ENCODE measurements around the gene TGFB1.
"Not testable (repeated sequence)": the region's sequence is repeated elsewhere in the genome, so short reads cannot be mapped to it uniquely, and the experiment has no call there.

Gene TGFB1

GRCh38 chr19:41367848-41368301, 14.2 kb upstream of the TGFB1 start:
- DNase-seq = no peak

DNA sequence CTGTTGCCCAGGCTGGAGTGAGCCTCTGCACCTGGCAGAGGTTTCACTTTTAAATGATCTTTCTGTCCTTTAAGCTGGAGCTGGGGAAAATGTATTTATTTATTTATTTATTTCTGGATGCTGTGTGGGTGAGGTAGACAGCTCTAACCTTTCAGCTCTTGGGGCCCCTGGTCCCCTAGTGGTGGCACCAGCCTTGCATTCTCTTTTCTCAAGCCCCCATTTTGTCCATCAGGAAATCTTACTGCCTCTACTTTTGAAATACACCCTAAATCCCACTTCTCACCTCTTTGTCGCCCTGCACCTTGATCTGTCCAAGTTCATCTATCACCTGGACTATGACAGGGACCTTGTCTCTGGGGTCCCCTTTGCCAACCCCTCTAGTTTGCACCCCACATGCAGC, 12.4 kb upstream of the TGFB1 start:
- DNase-seq = no peak

- DNase-seq = no peak
These were observed 11.0 kb upstream of the TGFB1 start for GRCh38 chr19:41364524-41365391.

DNA sequence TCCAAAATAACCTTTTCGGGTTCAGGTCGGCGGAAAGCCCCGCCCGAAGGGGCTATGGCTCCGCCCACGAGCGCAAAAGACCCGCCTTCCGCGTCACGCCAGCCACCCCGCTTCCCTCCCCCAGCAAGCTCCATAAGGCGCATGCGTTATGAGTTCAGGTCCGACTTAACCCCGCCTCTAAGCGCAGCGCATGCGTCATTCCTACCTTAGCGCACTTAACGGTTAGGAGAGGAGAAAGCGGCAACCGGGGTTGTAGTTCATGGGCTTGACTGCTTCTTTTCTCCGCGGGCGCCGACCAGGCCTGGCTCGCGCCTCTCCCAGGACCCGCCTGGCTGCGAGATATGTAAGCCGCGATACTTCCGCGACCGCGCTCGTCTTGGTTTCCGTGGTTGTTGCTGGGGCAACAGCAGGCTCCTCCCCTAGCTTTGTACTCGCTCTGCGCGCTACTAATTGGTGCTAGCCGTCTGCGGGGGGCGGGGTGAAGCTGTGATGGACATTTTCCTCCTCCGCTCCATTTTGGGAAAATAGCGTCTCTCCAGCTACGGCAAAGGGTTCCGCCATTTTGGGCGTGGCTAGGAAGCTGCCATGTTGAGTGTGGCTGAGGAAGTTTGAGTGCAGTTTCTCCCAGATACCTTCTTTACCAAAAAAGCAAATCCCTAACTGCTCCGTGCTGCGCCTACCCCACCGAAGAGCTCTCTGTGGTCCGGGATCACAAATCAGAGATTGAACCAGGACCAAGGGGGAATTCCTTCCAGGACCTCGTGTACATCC, 10.2 kb upstream of the TGFB1 start, which contains the start of gene B9D2:
Gene B9D2 (minus strand): TSS at position 397 of the 771 bp plus-strand sequence. CDS start 630 bp downstream, outside the sequence.
- DNase-seq = peak; percentile 98 to 100

- DNase-seq = no peak
These were observed 9.6 kb upstream of the TGFB1 start for GRCh38 chr19:41363371-41363752.

DNA sequence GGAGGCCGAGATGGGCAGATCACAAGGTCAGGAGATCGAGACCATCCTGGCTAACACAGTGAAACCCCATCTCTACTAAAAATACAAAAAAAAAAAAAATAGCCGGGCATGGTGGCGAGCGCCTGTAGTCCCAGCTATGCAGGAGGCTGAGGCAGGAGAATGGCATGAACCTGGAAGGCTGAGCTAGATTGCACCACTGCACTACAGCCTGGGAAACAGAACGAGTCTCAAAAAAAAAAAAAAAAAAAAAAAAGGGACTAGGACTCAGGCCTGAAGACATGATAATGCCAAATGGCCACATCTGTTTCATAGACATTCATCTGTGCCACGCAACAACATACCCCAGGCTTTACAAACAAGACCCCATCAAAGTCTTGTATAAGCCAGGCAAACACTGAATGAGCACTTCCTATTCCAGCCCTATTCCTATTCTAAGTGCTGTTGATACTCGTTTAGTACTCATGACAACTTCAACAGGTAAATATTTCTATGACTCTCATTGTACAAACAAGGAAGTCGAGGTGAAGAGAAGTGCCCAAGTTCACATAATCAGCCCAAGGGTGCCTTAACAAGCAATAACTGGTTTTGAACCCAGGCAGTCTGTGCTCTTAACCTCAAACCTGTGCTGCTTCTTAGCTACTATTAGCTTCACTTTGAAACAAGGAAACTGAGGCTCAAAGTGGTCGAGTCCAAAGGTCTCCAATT, 8.6 kb upstream of the TGFB1 start:
- no peak for DNase-seq

DNA sequence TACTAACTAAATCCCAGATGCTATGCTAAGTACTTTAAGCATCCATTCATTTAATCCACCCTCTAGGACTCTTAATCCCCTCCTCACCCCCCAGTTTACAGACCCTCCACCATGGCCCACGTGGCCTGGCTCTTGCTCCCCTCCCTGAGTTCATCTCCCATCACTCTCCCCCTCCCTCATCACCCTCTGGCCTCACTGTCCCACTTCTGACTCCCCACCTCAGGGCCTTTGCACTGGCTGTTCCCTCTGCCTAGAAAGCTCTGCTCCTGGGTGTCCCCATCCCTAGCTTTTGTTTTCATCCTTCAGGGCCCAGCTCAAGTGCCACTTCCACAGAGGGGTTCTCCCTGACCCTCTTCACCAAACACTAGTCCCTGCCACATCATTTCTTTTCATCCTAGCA, 6.0 kb upstream of the TGFB1 start:
- no peak for DNase-seq

GRCh38 chr19:41357746-41358145, 4.0 kb upstream of the TGFB1 start:
- DNase-seq = no peak

DNA sequence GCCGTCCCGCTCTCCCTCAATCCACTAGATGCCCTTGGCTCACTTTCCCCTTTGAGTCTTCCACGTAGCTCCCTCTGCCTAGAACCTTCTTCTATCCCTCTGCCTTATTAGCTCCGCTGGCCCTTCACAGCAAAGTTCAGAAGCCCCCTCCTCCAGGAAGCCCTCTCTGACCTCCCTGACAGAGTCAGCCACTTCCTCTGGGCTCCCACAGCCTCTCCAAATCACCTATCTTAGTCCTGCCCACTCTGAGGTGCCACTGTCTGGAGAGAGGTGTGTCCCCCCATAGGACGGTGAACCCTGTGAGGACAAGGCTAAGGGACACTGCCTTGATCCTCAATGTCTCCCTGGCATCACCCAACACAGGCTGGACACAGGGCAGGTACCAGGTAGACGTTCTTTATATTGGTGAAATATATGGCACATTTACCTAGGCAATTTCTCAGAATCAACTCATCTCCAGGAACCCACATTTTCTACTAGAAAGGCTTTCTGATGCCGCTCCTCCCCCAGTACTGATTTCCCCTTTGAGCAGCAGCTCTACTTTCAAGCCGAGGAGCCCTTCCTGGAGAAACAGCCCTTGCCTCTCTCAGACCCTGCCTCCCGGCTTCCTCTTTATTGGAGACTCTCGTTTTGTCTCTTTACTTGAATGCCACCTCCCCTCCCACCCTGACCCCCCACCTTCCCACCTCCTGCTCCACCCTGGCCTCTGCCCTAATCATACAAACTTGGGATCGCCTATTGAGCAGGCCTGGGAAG, 3.4 kb upstream of the TGFB1 start:
- no peak for DNase-seq

- no peak for DNase-seq
These were observed 2.1 kb upstream of the TGFB1 start for GRCh38 chr19:41355802-41356201.

DNA sequence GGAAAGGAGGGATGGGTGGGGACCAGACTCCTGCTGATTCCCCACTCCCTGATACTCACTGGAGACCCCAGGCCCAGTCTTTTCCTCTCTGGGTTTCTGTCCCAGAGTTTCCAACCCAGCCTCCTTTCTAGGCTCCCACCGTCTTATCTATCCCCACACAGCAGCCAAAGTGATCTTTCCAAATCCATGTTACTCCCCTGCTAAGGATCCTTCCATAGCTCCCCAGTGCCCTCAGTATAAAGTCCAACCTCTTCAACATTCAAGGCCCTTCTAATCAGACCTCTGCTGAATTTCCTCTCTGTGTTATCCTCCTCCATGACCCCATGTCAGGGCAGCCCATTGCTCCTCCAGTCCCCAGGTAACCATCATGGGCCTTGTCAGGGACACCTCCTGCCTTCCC, 1.3 kb upstream of the TGFB1 start:
- no peak for DNase-seq

GRCh38 chr19:41354343-41354953, 726 bp upstream of the TGFB1 start:
- DNase-seq = no peak

DNA sequence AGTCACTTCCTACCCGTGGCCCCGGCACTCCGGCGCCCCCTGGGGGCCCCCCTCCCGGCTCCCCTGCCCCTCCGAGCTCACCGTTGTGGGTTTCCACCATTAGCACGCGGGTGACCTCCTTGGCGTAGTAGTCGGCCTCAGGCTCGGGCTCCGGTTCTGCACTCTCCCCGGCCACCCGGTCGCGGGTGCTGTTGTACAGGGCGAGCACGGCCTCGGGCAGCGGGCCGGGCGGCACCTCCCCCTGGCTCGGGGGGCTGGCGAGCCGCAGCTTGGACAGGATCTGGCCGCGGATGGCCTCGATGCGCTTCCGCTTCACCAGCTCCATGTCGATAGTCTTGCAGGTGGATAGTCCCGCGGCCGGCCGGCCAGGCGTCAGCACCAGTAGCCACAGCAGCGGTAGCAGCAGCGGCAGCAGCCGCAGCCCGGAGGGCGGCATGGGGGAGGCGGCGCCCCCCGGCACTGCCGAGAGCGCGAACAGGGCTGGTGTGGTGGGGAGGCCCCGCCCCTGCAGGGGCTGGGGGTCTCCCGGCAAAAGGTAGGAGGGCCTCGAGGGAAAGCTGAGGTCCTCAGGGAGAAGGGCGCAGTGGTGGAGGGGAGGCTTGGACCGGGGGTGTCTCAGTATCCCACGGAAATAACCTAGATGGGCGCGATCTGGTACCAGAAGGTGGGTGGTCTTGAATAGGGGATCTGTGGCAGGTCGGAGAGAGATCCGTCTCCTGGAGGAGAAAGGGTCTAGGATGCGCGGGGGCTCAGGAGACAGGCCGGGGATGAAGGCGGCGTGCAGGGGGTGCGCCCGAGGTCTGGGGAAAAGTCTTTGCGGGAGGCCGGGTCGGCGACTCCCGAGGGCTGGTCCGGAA, 885 bp downstream of the TGFB1 start:
- no peak for DNase-seq

DNA sequence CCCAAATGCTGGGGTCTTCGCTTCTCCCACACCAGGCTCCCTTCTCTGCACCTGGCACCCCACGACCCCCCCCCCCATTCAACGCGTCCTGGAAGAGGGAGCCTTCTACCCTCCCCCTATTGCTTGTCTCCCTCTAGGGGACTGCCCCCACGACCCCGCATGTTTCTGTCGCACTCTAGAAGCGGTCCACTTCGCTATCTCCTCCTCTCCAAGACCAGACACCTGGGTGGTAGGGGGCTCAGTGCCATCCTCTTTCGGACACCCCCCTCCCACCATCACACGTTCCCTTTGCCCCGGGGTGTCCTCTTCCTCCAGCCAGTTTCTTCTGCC, 1.5 kb downstream of the TGFB1 start:
- no peak for DNase-seq

- no peak for DNase-seq
These were observed 2.1 kb downstream of the TGFB1 start for GRCh38 chr19:41351339-41352245.

DNA sequence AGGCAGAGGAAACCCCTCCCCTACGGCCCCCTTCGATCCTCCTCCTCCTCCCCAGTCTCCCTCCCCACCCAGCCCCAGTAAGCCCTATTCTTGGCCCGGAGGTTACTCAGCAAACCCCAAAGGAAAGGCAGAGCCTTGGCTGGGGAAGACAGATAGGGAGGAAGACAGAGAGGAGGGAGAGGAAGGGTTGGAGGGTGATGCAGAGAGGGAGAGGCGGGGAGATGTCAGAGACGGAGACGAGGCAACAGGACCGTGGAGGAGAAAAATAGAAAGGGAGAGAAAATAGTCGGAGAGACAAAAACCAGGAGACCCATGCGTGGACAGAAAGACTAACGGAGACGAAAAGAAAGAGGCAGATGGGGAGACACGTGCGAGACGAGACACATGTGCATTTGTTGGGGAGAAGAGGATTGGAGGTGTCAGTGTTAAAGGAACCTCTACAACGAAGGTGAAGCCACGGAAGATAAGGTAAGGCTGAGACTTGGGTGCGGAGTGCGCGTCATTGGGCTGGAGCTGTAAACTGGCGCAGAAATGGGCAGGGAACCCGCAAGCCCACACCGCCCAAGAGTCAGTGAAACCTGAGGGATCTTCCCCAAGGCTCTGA, 2.9 kb downstream of the TGFB1 start:
- no peak for DNase-seq

DNA sequence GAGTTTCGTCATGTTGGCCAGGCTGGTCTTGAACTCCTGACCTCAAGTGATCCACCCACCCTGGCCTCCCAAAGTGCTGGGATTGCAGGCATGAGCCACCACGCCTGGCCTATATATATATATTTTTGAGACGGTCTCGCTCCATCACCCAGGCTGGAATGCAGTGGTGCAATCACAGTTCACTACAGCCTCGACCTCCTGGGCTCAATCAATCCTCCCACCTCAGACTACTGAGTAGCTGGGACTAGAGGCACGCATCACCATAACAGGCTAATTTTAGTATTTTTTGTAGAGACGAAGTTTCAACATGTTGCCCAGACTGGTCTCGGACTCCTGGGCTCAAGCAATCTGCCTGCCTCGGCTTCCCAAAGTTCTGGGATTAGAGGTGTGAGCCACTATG, 6.8 kb downstream of the TGFB1 start:
- not testable (repeated sequence) for DNase-seq

GRCh38 chr19:41344162-41344561, 9.6 kb downstream of the TGFB1 start:
- no peak for DNase-seq

- DNase-seq = no peak
These were observed 11.8 kb downstream of the TGFB1 start for GRCh38 chr19:41341669-41342490.

All from NCI-H187 (cell line).